Left lung (tissue), 10 donors: ENCODE measurements around the gene SBF1. TPM values are rescaled to one million over a fixed set of nuclear protein-coding genes. Genes with fewer than 3 reads are reported as not detected.

Source experiments
- ATAC-seq: fragments of 200-7000 bp; cut with Tn5 transposase; one replicate; pipeline ENCODE4 v1.9.1; 2020; ENCODE audit warnings: moderate library complexity
- DNase-seq, 4 donors: peaks; one replicate each; pipeline ENCODE4 v3.0.0-alpha.2; 2013 to 2020
- H3K27ac ChIP-seq, 2 donors: fragments of 200-600 bp; sonication (generic) in 1 of 2; one replicate each; pipeline versions ENCODE4 v1.5.0 to v1.8.0; 2020 to 2021
- H3K27me3 ChIP-seq, 2 donors: fragments of 200-600 bp; sonication (generic) in 1 of 2; one replicate each; pipeline versions ENCODE4 v1.5.0 to v1.8.0; 2020 to 2021
- H3K36me3 ChIP-seq, 2 donors: fragments of 200-600 bp; sonication (generic) in 1 of 2; one replicate each; pipeline versions ENCODE4 v1.5.0 to v1.8.0; 2020 to 2021
- H3K4me1 ChIP-seq, 2 donors: fragments of 200-600 bp; one replicate each; pipeline ENCODE4 v1.8.0; 2021
- H3K4me3 ChIP-seq, 2 donors: fragments of 200-600 bp; sonication (generic) in 1 of 2; one replicate each; pipeline versions ENCODE4 v1.5.0 to v1.8.0; 2020 to 2021; ENCODE audit warnings: mild to moderate bottlenecking in 1 of 2
- H3K9me3 ChIP-seq, 2 donors: fragments of 200-600 bp; sonication (generic) in 1 of 2; one replicate each; pipeline versions ENCODE4 v1.5.0 to v1.8.0; 2020 to 2021
- intact Hi-C, 2 donors: fragments of 100-400 bp; cut with DNase I; formaldehyde crosslinking; loops; one replicate each; pipeline versions ENCODE4 v1.11.2 to v1.14.2; 2022
- polyA plus RNA-seq, 6 donors: library from polyadenylated mRNA; unstranded; fragments of 120-200 nt; gene quantifications; one replicate each; pipeline ENCODE4 v1.2.1, GENCODE V29; 2013; ENCODE audit not compliant: insufficient read length in 6 of 6
- total RNA-seq, 2 donors: library from RNA; stranded (reverse); fragmentation: NEBNext Ultra II Directional; extraction: Animal tissue kit (Norgen Biotek cat#: 25700); gene quantifications; one replicate each; pipeline ENCODE4 v1.2.1, GENCODE V29; 2021
- TF ChIP-seq, protein P1 (sequence below), 2 donors: fragments of 200-600 bp; sonication (generic) in 1 of 2; IDR thresholded peaks; one replicate each; pipeline versions ENCODE4 v1.5.0 to v1.8.0; 2021; ENCODE audit warnings: antibody characterized with exemption in 2 of 2
- donor health status: DM: no; HTN: yes; CAD: no.
- donor health status: DM: no; HTN: no; CAD: no.

Gene SBF1
- total and polyA plus RNA-seq, 8 donors, result 31.6 to 69.9 (median 41.9) TPM

DNA sequence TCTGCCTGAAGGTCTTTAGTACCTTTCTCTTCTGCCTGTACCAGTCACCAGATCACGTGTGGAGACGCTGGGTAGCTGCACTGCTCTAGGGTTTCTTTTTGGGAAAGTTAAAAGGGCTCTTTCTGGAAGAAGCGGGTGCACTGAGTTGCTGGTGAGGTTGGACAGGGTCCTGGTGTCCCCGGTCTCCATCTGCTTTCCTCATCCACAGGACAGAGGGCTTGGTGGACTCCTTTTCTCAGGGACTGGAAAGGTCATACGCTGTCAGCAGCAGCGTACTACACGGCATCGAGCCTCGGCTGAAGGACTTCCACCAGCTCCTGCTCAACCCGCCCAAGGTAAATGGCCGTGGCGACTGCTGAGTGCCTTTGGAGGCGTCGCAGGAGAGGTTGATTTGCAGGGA is 52.8 kb downstream of the SBF1 start:
- no peak overlapping the region for H3K27ac ChIP-seq
- ATAC-seq (no peak), DNase-seq (peak in 1 of 4 donors; percentile 2)
- no peaks in the 10 kb centered on the region for H3K4me1 ChIP-seq
- no peak overlapping the region for H3K4me3 ChIP-seq
- intact Hi-C loops, result no loop called here
- H3K36me3 ChIP-seq, result peaks cover 0 to 100% of the 10 kb centered on the region in 2 donors
- no peaks in the 10 kb centered on the region for H3K27me3 ChIP-seq
- TF ChIP-seq, protein P1, sequence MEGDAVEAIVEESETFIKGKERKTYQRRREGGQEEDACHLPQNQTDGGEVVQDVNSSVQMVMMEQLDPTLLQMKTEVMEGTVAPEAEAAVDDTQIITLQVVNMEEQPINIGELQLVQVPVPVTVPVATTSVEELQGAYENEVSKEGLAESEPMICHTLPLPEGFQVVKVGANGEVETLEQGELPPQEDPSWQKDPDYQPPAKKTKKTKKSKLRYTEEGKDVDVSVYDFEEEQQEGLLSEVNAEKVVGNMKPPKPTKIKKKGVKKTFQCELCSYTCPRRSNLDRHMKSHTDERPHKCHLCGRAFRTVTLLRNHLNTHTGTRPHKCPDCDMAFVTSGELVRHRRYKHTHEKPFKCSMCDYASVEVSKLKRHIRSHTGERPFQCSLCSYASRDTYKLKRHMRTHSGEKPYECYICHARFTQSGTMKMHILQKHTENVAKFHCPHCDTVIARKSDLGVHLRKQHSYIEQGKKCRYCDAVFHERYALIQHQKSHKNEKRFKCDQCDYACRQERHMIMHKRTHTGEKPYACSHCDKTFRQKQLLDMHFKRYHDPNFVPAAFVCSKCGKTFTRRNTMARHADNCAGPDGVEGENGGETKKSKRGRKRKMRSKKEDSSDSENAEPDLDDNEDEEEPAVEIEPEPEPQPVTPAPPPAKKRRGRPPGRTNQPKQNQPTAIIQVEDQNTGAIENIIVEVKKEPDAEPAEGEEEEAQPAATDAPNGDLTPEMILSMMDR (IDR thresholded peaks at IDR 0.05), result no peak
- H3K9me3 ChIP-seq, result no peaks in the 10 kb centered on the region

DNA sequence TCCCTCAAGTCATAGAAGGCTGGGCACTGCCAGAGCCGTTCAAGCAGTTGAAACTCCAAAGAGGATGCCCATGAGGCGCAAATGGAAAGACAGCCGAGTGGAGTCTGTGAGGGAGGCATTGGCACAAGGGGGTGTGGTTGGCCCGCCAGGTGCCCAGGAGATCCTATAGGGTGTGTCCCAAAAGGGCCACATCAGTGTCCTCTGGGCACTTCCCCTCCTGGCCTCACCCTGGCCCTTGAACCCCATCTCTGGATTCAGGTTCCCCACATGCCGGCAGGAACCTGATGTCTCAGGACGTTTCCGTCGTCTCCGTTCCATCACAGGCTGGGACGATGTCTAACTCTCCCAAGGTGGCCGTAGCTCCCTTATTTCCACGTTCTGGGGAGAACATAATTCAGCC is 54.3 kb downstream of the SBF1 start:
- intact Hi-C loops, result no loop called here
- no peak for ATAC-seq
- DNase-seq, result peak in 1 of 4 donors; percentile 31
- H3K4me3 ChIP-seq, result no peak overlapping the region
- peaks cover 0 to 100% of the 10 kb centered on the region in 2 donors for H3K36me3 ChIP-seq
- no peaks in the 10 kb centered on the region for H3K27me3 ChIP-seq
- no peak overlapping the region for H3K27ac ChIP-seq
- H3K9me3 ChIP-seq, result no peaks in the 10 kb centered on the region
- H3K4me1 ChIP-seq, result no peaks in the 10 kb centered on the region
- TF ChIP-seq, protein P1 (IDR thresholded peaks at IDR 0.05), result no peak

DNA sequence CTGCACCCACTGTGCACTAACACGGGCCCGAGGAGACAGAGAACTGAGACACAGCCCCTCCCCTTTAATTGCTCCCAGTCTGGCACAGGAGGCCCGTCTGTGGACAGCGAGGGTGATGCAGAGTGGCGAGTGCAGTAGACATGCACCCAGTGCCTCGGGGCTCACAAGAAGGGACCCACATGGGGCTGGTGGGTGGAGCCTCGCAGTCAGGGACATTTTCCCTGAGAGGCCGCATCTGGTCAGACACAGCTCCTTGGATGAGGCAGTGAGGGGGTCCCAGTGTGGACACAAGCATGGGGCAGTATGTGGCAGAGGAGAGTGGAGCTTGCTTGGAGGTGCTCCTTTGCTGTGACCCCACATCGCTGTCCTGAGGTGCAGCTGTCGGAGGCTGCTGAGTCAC is 54.8 kb downstream of the SBF1 start:
- no peak for ATAC-seq
- Histone ChIP-seq H3K4me1 (no peaks in the 10 kb centered on the region), H3K27ac (no peak overlapping the region), H3K4me3 (no peak overlapping the region), H3K9me3 (no peaks in the 10 kb centered on the region), H3K36me3 (peaks cover 0 to 100% of the 10 kb centered on the region in 2 donors), H3K27me3 (no peaks in the 10 kb centered on the region)
- intact Hi-C loops, result no loop called here
- TF ChIP-seq, protein P1 (IDR thresholded peaks at IDR 0.05), result no peak
- peak in 1 of 4 donors; percentile 31 for DNase-seq

DNA sequence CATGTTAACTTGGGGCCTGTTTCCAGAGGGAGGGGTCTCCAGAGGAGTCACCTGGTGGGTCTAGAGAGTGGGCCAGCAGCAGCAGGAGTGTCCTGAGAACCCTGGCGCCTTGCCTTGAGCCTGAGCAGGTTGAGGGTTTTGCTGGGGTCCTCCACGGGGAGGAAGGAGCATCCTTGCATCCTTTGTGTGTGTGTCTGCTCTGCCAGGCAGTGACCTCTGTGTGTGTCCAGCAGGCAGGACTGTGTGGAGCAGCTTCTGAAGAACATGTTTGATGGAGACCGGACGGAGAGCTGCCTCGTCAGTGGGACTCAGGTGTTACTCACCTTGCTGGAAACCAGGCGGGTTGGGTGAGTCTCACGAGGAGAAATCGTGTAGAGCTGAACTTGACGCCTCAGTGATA is 55.7 kb downstream of the SBF1 start:
- TF ChIP-seq, protein P1 (IDR thresholded peaks at IDR 0.05), result no peak
- intact Hi-C loops, result no loop called here

DNA sequence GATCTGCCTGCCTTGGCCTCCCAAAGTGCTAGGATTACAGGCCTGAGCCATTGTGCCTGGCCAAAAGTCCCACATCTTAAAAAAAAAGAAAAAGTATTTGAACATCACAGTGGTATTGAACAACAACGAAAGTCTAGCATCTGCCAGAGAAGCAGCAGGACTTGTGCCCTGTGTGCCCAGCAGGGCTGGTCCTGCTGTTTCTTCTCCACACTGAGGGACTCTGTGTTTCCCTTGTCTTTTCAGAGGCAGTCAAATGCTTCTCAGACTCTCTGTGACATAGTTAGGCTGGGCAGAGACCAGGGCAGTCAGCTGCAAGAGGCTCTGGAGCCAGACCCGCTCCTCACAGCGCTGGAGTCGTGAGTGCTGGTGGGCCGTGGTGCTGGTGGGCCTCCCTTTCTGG is 56.2 kb downstream of the SBF1 start:
- intact Hi-C loops, result no loop called here
- no peak for DNase-seq
- no peak overlapping the region for H3K27ac ChIP-seq
- ATAC-seq, result no peak
- peaks cover 0 to 100% of the 10 kb centered on the region in 2 donors for H3K36me3 ChIP-seq
- H3K9me3 ChIP-seq, result no peaks in the 10 kb centered on the region
- no peak overlapping the region for H3K4me3 ChIP-seq
- no peaks in the 10 kb centered on the region for H3K27me3 ChIP-seq
- H3K4me1 ChIP-seq, result no peaks in the 10 kb centered on the region
- TF ChIP-seq, protein P1 (IDR thresholded peaks at IDR 0.05), result no peak

More for the DNA sequence above, 55.7 kb downstream of the SBF1 start:
- Histone ChIP-seq H3K36me3 (peaks cover 0 to 100% of the 10 kb centered on the region in 2 donors), H3K27me3 (no peaks in the 10 kb centered on the region), H3K4me3 (no peak overlapping the region), H3K4me1 (no peaks in the 10 kb centered on the region), H3K9me3 (no peaks in the 10 kb centered on the region), H3K27ac (no peak overlapping the region)
- ATAC-seq (no peak), DNase-seq (no peak)
